ENCODE data around the gene SLC37A3.
"Not testable (repeated sequence)": the region's sequence is repeated elsewhere in the genome, so short reads cannot be mapped to it uniquely, and the experiment has no call there.

SLC37A3 gene

DNA sequence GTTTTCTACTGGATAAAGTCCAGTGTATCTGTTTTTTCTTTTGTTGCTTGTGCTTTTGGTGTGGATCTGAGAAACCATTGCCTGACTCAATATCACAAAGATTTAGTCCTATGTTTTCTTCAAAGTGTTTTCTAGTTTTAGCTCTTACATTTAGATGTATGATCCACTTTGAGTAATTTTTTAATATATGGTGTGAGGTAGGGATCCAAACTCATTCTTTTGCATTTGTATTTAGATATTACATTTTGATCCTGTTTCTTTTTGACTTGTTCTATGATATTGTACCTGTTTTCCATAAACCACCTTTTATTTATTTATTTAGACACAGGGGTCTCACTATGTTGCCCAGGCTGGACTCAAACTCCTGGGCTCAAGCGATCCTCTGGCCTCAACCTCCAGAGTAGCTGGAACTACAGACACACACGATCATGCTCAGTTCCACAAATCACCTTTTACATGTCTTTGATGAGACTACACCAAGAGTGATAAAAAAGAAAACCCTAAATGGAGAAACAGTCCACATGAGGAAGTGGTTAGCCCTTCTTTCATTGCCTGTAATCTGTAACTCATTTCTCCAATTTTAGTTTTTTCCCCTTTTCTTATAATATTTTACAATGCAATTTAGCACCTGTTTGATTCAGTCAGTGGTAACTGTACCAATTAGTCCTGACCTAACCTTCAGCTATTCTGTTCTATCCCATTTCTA lies 86.0 kb downstream of the SLC37A3 start:
- no peak for DNase-seq (ENCODE audit: low spot score)

GRCh38 chr7:140311128-140311527 lies 87.2 kb downstream of the SLC37A3 start:
- not testable (repeated sequence) for DNase-seq (ENCODE audit: low spot score)

DNA sequence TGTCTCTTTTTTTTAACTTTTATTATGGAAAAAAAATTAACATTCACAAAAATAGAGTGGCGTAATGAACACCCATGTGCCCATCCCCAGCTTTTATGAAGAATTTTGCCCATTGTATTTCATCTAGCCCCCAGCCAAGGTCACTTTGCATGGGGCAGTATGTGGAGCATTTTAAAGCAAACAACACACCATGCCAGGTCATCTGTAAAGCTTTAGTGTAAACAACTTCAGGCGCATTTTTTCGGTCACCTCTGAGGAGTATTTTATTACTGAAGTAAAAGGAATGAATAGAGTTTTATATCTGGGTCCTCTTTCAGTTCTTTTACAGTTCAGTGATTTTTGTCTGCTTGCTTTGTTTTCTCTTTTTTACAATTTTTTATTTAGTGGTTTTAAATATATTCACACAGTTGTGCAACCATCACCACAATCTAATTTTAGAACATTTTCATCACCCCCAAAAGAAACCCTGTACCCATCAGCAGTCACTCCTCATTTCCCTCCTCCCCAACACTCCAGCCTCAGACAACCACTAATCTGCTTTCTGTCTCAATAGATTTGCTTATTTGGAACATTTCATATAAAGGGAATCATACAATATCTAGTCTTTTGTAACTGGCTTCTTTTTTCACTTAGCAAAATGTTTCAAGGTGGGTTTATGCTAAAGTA lies 87.9 kb downstream of the SLC37A3 start:
- no peak for DNase-seq (ENCODE audit: low spot score)

DNA sequence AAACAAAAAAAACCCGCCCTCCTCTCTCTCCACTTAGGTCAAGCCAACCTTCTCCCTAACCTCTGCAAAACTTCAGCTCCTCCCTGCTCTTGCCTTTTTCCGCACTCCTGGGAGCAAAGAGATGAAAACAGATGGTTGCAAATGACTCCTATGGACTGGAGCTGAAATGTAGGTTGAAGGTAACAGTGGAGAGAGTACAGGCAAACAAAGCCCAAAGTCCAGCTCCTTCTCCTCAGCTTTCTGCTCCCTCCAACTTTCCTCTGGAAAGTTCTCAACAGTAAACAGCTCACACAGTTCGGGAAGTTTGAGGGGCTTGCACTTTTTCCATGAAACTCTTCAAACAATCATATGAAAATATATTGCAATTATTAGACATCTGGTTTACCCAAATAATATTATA lies 90.3 kb downstream of the SLC37A3 start:
- DNase-seq (ENCODE audit: low spot score) = no peak

- DNase-seq (ENCODE audit: low spot score) = no peak
Observed at GRCh38 chr7:140304191-140304799, 94.0 kb downstream of the SLC37A3 start.

GRCh38 chr7:140300243-140301136 lies 97.8 kb downstream of the SLC37A3 start:
- no peak for DNase-seq (ENCODE audit: low spot score)

GRCh38 chr7:140298213-140298612 lies 100.1 kb downstream of the SLC37A3 start:
- no peak for DNase-seq (ENCODE audit: low spot score)

DNA sequence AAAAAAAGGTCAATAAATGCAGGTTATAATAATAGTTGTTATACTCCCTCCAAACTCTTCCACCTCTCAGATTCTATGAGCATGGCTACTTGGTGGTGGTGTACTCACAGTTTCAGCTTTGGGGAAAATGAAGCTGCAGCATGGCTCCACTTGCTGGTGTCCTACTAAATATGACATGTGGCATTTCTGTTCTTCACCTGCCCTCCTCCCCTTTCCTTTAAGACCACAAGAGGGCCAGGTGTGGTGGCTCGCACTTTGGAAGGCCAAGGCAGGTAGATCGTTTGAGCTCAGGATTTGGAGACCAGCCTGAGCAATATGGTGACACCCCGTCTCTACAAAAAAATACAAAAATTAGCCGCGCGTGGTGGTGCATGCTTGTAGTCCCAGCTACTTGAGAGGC lies 101.1 kb downstream of the SLC37A3 start:
- no peak for DNase-seq (ENCODE audit: low spot score)

- no peak for DNase-seq (ENCODE audit: low spot score)
Observed at GRCh38 chr7:140295224-140295738, 103.0 kb downstream of the SLC37A3 start.

- no peak for DNase-seq (ENCODE audit: low spot score)
Observed at GRCh38 chr7:140294454-140294853, 103.9 kb downstream of the SLC37A3 start.

DNA sequence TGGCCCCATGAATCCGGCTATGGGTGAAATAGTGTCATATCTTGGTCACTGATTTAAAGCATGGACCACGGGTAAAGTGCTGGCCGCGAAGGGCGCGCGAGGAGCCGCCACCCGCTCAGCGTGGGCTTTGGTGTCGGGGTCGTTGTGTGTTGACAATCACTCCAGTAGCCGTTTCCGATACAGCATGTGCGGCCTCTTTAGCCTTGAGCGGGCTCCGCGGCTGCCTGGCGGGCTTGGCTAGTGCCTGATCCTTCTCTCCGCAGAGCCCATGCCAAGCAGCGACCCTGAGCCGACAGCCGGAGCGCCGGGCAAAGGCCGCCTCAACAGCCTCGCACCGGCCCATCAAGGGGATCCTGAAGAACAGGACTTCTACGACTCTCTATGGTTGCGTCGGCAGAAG lies 105.9 kb downstream of the SLC37A3 start:
- no peak for DNase-seq (ENCODE audit: low spot score)

- DNase-seq (ENCODE audit: low spot score) = no peak
Observed at GRCh38 chr7:140289804-140290203, 108.5 kb downstream of the SLC37A3 start.

DNA sequence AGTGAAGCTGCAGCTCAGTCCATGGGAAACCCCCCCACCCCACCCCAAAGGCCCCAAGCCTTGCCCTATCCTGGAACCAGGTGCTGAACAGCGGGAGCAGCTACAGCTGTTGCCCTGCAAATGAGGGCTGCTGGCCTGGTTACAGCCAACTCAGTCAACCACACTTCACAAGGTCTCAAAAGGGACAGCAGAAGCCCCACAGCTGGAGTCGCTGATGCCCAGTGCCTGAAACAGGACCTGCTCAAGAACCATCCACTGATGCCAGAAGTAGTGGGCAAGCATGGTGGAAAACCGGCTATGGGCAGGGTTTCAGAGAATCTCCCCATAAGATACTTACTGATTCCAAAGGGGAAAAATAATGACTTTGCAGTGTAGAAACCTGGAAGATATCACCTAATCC lies 110.3 kb downstream of the SLC37A3 start:
- DNase-seq (ENCODE audit: low spot score) = no peak

- no peak for DNase-seq (ENCODE audit: low spot score)
Observed at GRCh38 chr7:140285938-140286337, 112.4 kb downstream of the SLC37A3 start.

GRCh38 chr7:140284062-140284461 lies 114.3 kb downstream of the SLC37A3 start:
- DNase-seq (ENCODE audit: low spot score) = no peak
